Ovary (tissue), 9 donors: ENCODE measurements around the gene ANK3. TPM values are rescaled to one million over a fixed set of nuclear protein-coding genes. Genes with fewer than 3 reads are reported as not detected.

ENCODE experiments used
- DNase-seq, 5 donors: peaks; one replicate each; pipeline ENCODE4 v3.0.0-alpha.2; 2019 to 2020
- H3K27ac ChIP-seq, 2 donors: fragments of 200-600 bp; one replicate each; pipeline versions ENCODE4 v1.5.1 to v1.8.0; 2019 to 2022
- H3K27me3 ChIP-seq: fragments of 200-600 bp; one replicate; pipeline ENCODE4 v1.8.0; 2022
- H3K36me3 ChIP-seq: fragments of 200-600 bp; sonication (generic); one replicate; pipeline ENCODE4 v1.5.1; 2019
- H3K4me1 ChIP-seq: one replicate; pipeline ENCODE4 v1.8.1; 2013; ENCODE audit warnings: mild to moderate bottlenecking, moderate library complexity; ENCODE audit not compliant: insufficient read depth
- H3K4me3 ChIP-seq: fragments of 200-600 bp; sonication (generic); one replicate; pipeline ENCODE4 v1.5.1; 2017
- H3K9me3 ChIP-seq, 2 donors: fragments of 200-600 bp in 1 of 2; sonication (generic) in 1 of 2; one replicate each; pipeline versions ENCODE4 v1.5.1 to v1.8.1; 2013 to 2019; ENCODE audit warnings: mild to moderate bottlenecking in 1 of 2, moderate library complexity in 1 of 2
- EP300 ChIP-seq: sonication (generic); formaldehyde crosslinking; IDR thresholded peaks from one replicate; pipeline ENCODE4 v1.6.1; 2017; ENCODE audit warnings: antibody characterized with exemption
- POLR2A ChIP-seq: fragments of 450-650 bp; IDR thresholded peaks from one replicate; pipeline ENCODE4 v1.6.1; 2017; ENCODE audit warnings: antibody characterized with exemption, mild to moderate bottlenecking, moderate library complexity
- WGBS, 3 donors: extraction: QIAGEN DNeasy Blood & Tissue Kit in 1 of 3; methylation state at CpG; one replicate each; pipeline versions ENCODE4 v1.1.5 to v1.1.7; 2013 to 2017; 5-methylcytosine and 5-hydroxymethylcytosine counted together
- intact Hi-C, 4 donors: fragments of 100-400 bp; cut with DNase I; formaldehyde crosslinking; loops; one replicate each; pipeline versions ENCODE4 v1.11.0 to v1.15.1; 2022 to 2023
- polyA plus RNA-seq, 2 donors: library from polyadenylated mRNA; stranded (reverse); fragments of 200-250 nt in 1 of 2; fragments of 350-450 nt in 1 of 2; fragmentation: Illumina TruSeq in 1 of 2; extraction: RNeasy Lipid Tissue Mini Kit (QIAGEN cat#74804) in 1 of 2; gene quantifications; one replicate each; pipeline ENCODE4 v1.2.3, GENCODE V29; 2013 to 2014
- total RNA-seq, 7 donors: library from RNA; depleted of rRNA in 2 of 7; stranded (reverse); fragments of >200 nt in 2 of 7; fragmentation: NEBNext Ultra II Directional in 3 of 7; extraction: Animal tissue kit (Norgen Biotek cat#: 25700) in 3 of 7; gene quantifications; one replicate each; pipeline versions ENCODE4 v1.1.0 to v1.2.4, GENCODE V29; 2016 to 2023
- TF ChIP-seq, protein P1 (sequence below), 3 donors: fragments of 450-650 bp in 2 of 3; fragments of 200-600 bp in 1 of 3; IDR thresholded peaks; one replicate each; pipeline versions ENCODE4 v1.5.1 to v1.8.0; 2016 to 2022; ENCODE audit warnings: antibody characterized with exemption in 3 of 3, mild to moderate bottlenecking in 1 of 3
- donor health status: DM: no; HTN: no; CAD: no; lungs with moderate emphysema.
- donor health status: DM: no; HTN: no; CAD: no.
- donor health status: Bipolar disorder and iron deficiency.
- donor health status: DM: yes; HTN: yes; CAD: no.
- donor health status: DM: no; HTN: no; CAD: no.
- donor health status: DM: yes; HTN: yes; CAD: no.

ANK3 gene
- total and polyA plus RNA-seq, 9 donors, result 11.4 to 74.1 (median 28.3) TPM

- no peak for TF ChIP-seq POLR2A
- TF ChIP-seq, protein P1, sequence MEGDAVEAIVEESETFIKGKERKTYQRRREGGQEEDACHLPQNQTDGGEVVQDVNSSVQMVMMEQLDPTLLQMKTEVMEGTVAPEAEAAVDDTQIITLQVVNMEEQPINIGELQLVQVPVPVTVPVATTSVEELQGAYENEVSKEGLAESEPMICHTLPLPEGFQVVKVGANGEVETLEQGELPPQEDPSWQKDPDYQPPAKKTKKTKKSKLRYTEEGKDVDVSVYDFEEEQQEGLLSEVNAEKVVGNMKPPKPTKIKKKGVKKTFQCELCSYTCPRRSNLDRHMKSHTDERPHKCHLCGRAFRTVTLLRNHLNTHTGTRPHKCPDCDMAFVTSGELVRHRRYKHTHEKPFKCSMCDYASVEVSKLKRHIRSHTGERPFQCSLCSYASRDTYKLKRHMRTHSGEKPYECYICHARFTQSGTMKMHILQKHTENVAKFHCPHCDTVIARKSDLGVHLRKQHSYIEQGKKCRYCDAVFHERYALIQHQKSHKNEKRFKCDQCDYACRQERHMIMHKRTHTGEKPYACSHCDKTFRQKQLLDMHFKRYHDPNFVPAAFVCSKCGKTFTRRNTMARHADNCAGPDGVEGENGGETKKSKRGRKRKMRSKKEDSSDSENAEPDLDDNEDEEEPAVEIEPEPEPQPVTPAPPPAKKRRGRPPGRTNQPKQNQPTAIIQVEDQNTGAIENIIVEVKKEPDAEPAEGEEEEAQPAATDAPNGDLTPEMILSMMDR (IDR thresholded peaks at IDR 0.05), result no peak
- TF ChIP-seq EP300, result no peak
- Histone ChIP-seq H3K4me1 (no peaks in the 10 kb centered on the region), H3K9me3 (no peaks in the 10 kb centered on the region), H3K27me3 (no peaks in the 10 kb centered on the region), H3K27ac (no peak overlapping the region), H3K36me3 (no peaks in the 10 kb centered on the region), H3K4me3 (no peak overlapping the region)
- 97 to 98% (median 97%) methylated on average over 3 of the region's 3 CpGs for WGBS, 3 donors
- intact Hi-C loops, result no loop called here
- DNase-seq, result no peak
Observed at GRCh38 chr10:60170250-60170649, 219.4 kb downstream of the ANK3 start.

DNA sequence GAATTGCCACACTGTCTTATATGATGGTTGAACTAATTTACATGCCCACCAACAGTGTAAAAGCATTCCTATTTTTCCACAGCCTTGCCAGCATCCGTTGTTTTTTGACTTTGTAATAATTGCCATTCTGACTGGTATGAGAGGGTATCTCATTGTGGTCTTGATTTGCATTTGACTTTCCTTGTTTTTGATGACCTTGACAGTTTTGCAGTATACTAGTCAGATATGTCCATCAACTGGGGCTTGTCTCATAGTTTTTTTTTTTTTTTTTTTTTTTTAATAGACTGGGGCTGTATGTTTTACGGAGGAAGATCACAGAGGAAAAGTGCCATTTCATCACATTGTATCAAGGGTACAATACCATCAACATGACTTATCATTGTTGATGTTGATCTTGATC is 220.6 kb downstream of the ANK3 start:
- H3K4me1 ChIP-seq, result no peaks in the 10 kb centered on the region
- no peak for DNase-seq
- H3K9me3 ChIP-seq, result no peaks in the 10 kb centered on the region
- WGBS, 3 donors, result 94 to 98% (median 95%) methylated on average over 2 of the region's 2 CpGs
- no peaks in the 10 kb centered on the region for H3K36me3 ChIP-seq
- intact Hi-C loops, result no loop called here
- H3K4me3 ChIP-seq, result no peak overlapping the region
- no peak overlapping the region for H3K27ac ChIP-seq
- no peaks in the 10 kb centered on the region for H3K27me3 ChIP-seq
- TF ChIP-seq, protein P1 (IDR thresholded peaks at IDR 0.05), result no peak
- no peak for TF ChIP-seq EP300
- no peak for TF ChIP-seq POLR2A

- no peak for DNase-seq
- TF ChIP-seq, protein P1 (IDR thresholded peaks at IDR 0.05), result no peak
- no peak for TF ChIP-seq EP300
- no peak for TF ChIP-seq POLR2A
Observed at GRCh38 chr10:60167050-60167449, 222.6 kb downstream of the ANK3 start.

GRCh38 chr10:60163786-60164185 is 225.9 kb downstream of the ANK3 start:
- H3K9me3 ChIP-seq, result no peaks in the 10 kb centered on the region
- intact Hi-C loops, result no loop called here
- no peaks in the 10 kb centered on the region for H3K4me1 ChIP-seq
- H3K4me3 ChIP-seq, result no peak overlapping the region
- TF ChIP-seq EP300, result no peak
- TF ChIP-seq, protein P1 (IDR thresholded peaks at IDR 0.05), result no peak
- no peak for TF ChIP-seq POLR2A
- H3K36me3 ChIP-seq, result no peaks in the 10 kb centered on the region
- no peak for DNase-seq
- H3K27me3 ChIP-seq, result no peaks in the 10 kb centered on the region
- H3K27ac ChIP-seq, result no peak overlapping the region

More at GRCh38 chr10:60167050-60167449, 222.6 kb downstream of the ANK3 start:
- Histone ChIP-seq H3K36me3 (no peaks in the 10 kb centered on the region), H3K27ac (no peak overlapping the region), H3K4me3 (no peak overlapping the region), H3K27me3 (no peaks in the 10 kb centered on the region), H3K9me3 (no peaks in the 10 kb centered on the region), H3K4me1 (no peaks in the 10 kb centered on the region)
- intact Hi-C loops, result no loop called here
- WGBS, 3 donors, result 5 to 14% (median 10%) methylated on average over 4 of the region's 4 CpGs

- H3K9me3 ChIP-seq, result no peaks in the 10 kb centered on the region
- no peak overlapping the region for H3K4me3 ChIP-seq
- H3K36me3 ChIP-seq, result no peaks in the 10 kb centered on the region
- no peak overlapping the region for H3K27ac ChIP-seq
- intact Hi-C loops, result no loop called here
- WGBS, 3 donors, result 81 to 98% (median 89%) methylated on average over 1 of the region's 1 CpG
- TF ChIP-seq EP300 (no peak), POLR2A (no peak)
- TF ChIP-seq, protein P1 (IDR thresholded peaks at IDR 0.05), result no peak
- no peaks in the 10 kb centered on the region for H3K27me3 ChIP-seq
- DNase-seq, result no peak
- no peaks in the 10 kb centered on the region for H3K4me1 ChIP-seq
Observed at GRCh38 chr10:60162631-60163030, 227.0 kb downstream of the ANK3 start.
